CD14-positive monocyte (primary cell): ENCODE results near the gene MCOLN3. TPM values are rescaled to one million over a fixed set of nuclear protein-coding genes. Genes with fewer than 3 reads are reported as not detected.

ENCODE experiments used
- DNase-seq, 3 donors: peaks; one replicate each; pipeline ENCODE4 v3.0.0-alpha.2; 2011 to 2022
- H2AFZ ChIP-seq: 2 replicates; pipeline ENCODE4 v1.6.0; 2012; ENCODE audit warnings: mild to moderate bottlenecking, low read depth, low read length, inconsistent platforms; ENCODE audit not compliant: insufficient read depth, poor library complexity, severe bottlenecking
- H3K27ac ChIP-seq, 2 donors: 1 replicate in 1 of 2; 2 replicates in 1 of 2; pipeline ENCODE4 v1.5.1; 2012 to 2013; ENCODE audit warnings: low read length in 2 of 2, control low read depth in 1 of 2, inconsistent platforms in 1 of 2, low read depth in 1 of 2, mild to moderate bottlenecking in 1 of 2
- H3K27me3 ChIP-seq, 2 donors: one replicate each; pipeline versions ENCODE4 v1.6.0 to v1.6.1; 2011 to 2013; ENCODE audit warnings: low read length in 2 of 2; ENCODE audit not compliant: control insufficient read depth in 2 of 2, insufficient read depth in 2 of 2
- H3K36me3 ChIP-seq, 2 donors: replicated peaks in 1 of 2; 1 replicate in 1 of 2; 2 replicates in 1 of 2; pipeline versions ENCODE4 v1.5.1 to v1.6.1; 2012 to 2013; ENCODE audit warnings: low read length in 2 of 2, control low read depth in 1 of 2, inconsistent platforms in 1 of 2, mild to moderate bottlenecking in 1 of 2; ENCODE audit not compliant: insufficient read depth in 2 of 2, control insufficient read depth in 1 of 2
- H3K4me1 ChIP-seq, 2 donors: 1 replicate in 1 of 2; 2 replicates in 1 of 2; pipeline versions ENCODE4 v1.5.1 to v1.6.1; 2012 to 2013; ENCODE audit warnings: low read length in 2 of 2, control low read depth in 1 of 2, inconsistent platforms in 1 of 2, mild to moderate bottlenecking in 1 of 2, moderate library complexity in 1 of 2; ENCODE audit not compliant: insufficient read depth in 2 of 2, control insufficient read depth in 1 of 2
- H3K4me2 ChIP-seq: replicated peaks from 2 replicates; pipeline ENCODE3; 2012; ENCODE audit warnings: low read length, moderate library complexity, mild to moderate bottlenecking; ENCODE audit not compliant: poor library complexity, severe bottlenecking; ENCODE audit errors: extremely low read depth
- H3K4me3 ChIP-seq, 3 experiments: fragments of 200-600 bp in 1 of 3; sonication (generic) in 1 of 3; replicated peaks in 1 of 3; 1 replicate in 2 of 3; 2 replicates in 1 of 3; pipeline ENCODE4 v1.5.1; 2011 to 2013; ENCODE audit warnings: low read length in 3 of 3, mild to moderate bottlenecking in 3 of 3, control low read depth in 2 of 3, low read depth in 2 of 3, inconsistent platforms in 1 of 3, moderate library complexity in 1 of 3
- H3K79me2 ChIP-seq: 2 replicates; pipeline ENCODE4 v1.6.0; 2012; ENCODE audit warnings: mild to moderate bottlenecking, control low read depth, inconsistent platforms, low read length, moderate library complexity; ENCODE audit not compliant: insufficient read depth
- H3K9ac ChIP-seq: 2 replicates; pipeline ENCODE4 v1.6.0; 2017; ENCODE audit warnings: low read length, mild to moderate bottlenecking; ENCODE audit not compliant: insufficient read depth, poor library complexity, severe bottlenecking
- H3K9me3 ChIP-seq, 2 donors: replicated peaks in 1 of 2; 1 replicate in 1 of 2; 2 replicates in 1 of 2; pipeline versions ENCODE4 v1.5.1 to v1.6.1; 2012 to 2013; ENCODE audit warnings: low read length in 2 of 2, control low read depth in 1 of 2; ENCODE audit not compliant: control insufficient read depth in 1 of 2, insufficient read depth in 1 of 2
- H4K20me1 ChIP-seq: 2 replicates; pipeline ENCODE4 v1.6.0; 2012; ENCODE audit warnings: mild to moderate bottlenecking, low read length, control low read depth, moderate library complexity; ENCODE audit not compliant: insufficient read depth
- H3K27ac Mint-ChIP-seq, 7 donors: one replicate each; pipeline ENCODE4 v1.8.0; 2020; ENCODE audit warnings: mild to moderate bottlenecking in 7 of 7, mixed read lengths in 7 of 7, moderate library complexity in 6 of 7, inconsistent platforms in 2 of 7
- H3K27me3 Mint-ChIP-seq, 3 donors: one replicate each; pipeline ENCODE4 v1.8.0; 2021 to 2022; ENCODE audit warnings: low read depth in 3 of 3, mild to moderate bottlenecking in 3 of 3, mixed read lengths in 3 of 3, moderate library complexity in 3 of 3, inconsistent platforms in 1 of 3
- H3K36me3 Mint-ChIP-seq, 2 donors: one replicate each; pipeline ENCODE4 v1.8.0; 2020; ENCODE audit warnings: mixed read lengths in 2 of 2, inconsistent platforms in 1 of 2, mild to moderate bottlenecking in 1 of 2
- H3K4me1 Mint-ChIP-seq: one replicate; pipeline ENCODE4 v1.8.0; 2020; ENCODE audit warnings: mild to moderate bottlenecking, mixed read lengths
- H3K4me3 Mint-ChIP-seq, 2 donors: one replicate each; pipeline ENCODE4 v1.8.0; 2020; ENCODE audit warnings: mild to moderate bottlenecking in 2 of 2, mixed read lengths in 2 of 2, moderate library complexity in 1 of 2
- H3K9me3 Mint-ChIP-seq, 7 donors: one replicate each; pipeline ENCODE4 v1.8.0; 2020 to 2022; ENCODE audit warnings: mixed read lengths in 7 of 7, mild to moderate bottlenecking in 6 of 7, moderate library complexity in 6 of 7, inconsistent platforms in 2 of 7
- CTCF ChIP-seq: fragments of 200-600 bp; IDR thresholded peaks from one replicate; pipeline ENCODE4 v1.8.0; 2022; ENCODE audit warnings: antibody characterized with exemption, mild to moderate bottlenecking
- WGBS: methylation state at CpG from one replicate; pipeline ENCODE4 v1.1.5; 2013; ENCODE audit warnings: missing lambda C conversion rate; ENCODE audit not compliant: insufficient coverage; 5-methylcytosine and 5-hydroxymethylcytosine counted together
- intact Hi-C, 2 donors: fragments of 100-400 bp; cut with micrococcal nuclease; formaldehyde crosslinking; loops; one replicate each; pipeline versions ENCODE4 v1.15.0 to v1.15.1; 2023
- polyA plus RNA-seq, 3 donors: library from polyadenylated mRNA; depleted of rRNA in 1 of 3; unstranded in 2 of 3; stranded (reverse) in 1 of 3; fragments of 300-500 nt in 2 of 3; fragments of >200 nt in 1 of 3; fragmentation: Illumina TruSeq in 2 of 3; gene quantifications; 1 replicate in 2 of 3; 2 replicates in 1 of 3; pipeline ENCODE4 v1.2.3, GENCODE V29; 2012 to 2021

MCOLN3 gene
- polyA plus RNA-seq, 3 donors = 0.03 TPM; not detected in 2

- intact Hi-C loops = loop anchor here in 1 of 2 donors (5.0 to 10.0 kb wide), 2 partner anchors 111 to 196 kb away; partner anchors contain the start of gene C1orf52
- no peak for TF ChIP-seq CTCF
These were observed 10.0 kb upstream of the MCOLN3 start for GRCh38 chr1:85058311-85058710.

GRCh38 chr1:85054664-85055063 lies 6.4 kb upstream of the MCOLN3 start:
- Histone ChIP-seq H2AFZ (no peak overlapping the region), H3K27ac (no peak overlapping the region), H3K27me3 (peaks cover 19 to 22% of the 10 kb centered on the region in 2 donors), H4K20me1 (no peaks in the 10 kb centered on the region), H3K9me3 (peaks cover 0 to 6% of the 10 kb centered on the region in 2 donors), H3K4me2 (no peak overlapping the region), H3K36me3 (no peaks in the 10 kb centered on the region), H3K9ac (no peak overlapping the region), H3K79me2 (no peaks in the 10 kb centered on the region), H3K4me3 (no peak overlapping the region), H3K4me1 (peaks cover 3 to 10% of the 10 kb centered on the region in 2 donors)
- Mint-ChIP-seq H3K9me3 (peaks cover 0 to 3% (median 0%) of the 10 kb centered on the region in 7 donors), H3K4me3 (no peak overlapping the region), H3K4me1 (peaks cover 10% of the 10 kb centered on the region), H3K36me3 (no peaks in the 10 kb centered on the region), H3K27me3 (peaks cover 17 to 20% (median 18%) of the 10 kb centered on the region in 3 donors), H3K27ac (no peak overlapping the region)
- intact Hi-C loops = loop anchor here in 1 of 2 donors (5.0 to 10.0 kb wide), 2 partner anchors 107 to 200 kb away; partner anchors contain the start of gene C1orf52
- no peak for DNase-seq
- WGBS = no CpG with 5 or more reads among the region's 4 CpGs
- TF ChIP-seq CTCF = no peak

More at GRCh38 chr1:85058311-85058710, 10.0 kb upstream of the MCOLN3 start:
- H3K9me3 ChIP-seq = no peaks in the 10 kb centered on the region
- 25% methylated on average over 1 of the region's 1 CpG for WGBS
- H3K27me3 ChIP-seq = no peaks in the 10 kb centered on the region
- H3K36me3 Mint-ChIP-seq = no peaks in the 10 kb centered on the region
- H3K9me3 Mint-ChIP-seq = peaks cover 0 to 2% (median 0%) of the 10 kb centered on the region in 7 donors
- H3K36me3 ChIP-seq = no peaks in the 10 kb centered on the region
- H3K4me1 Mint-ChIP-seq = peaks cover 23% of the 10 kb centered on the region
- no peak overlapping the region for H3K4me3 Mint-ChIP-seq
- H3K27me3 Mint-ChIP-seq = peaks cover 0 to 6% (median 4%) of the 10 kb centered on the region in 3 donors
- H2AFZ ChIP-seq = no peak overlapping the region
- peaks cover 11 to 21% of the 10 kb centered on the region in 2 donors for H3K4me1 ChIP-seq
- H3K9ac ChIP-seq = no peak overlapping the region
- DNase-seq = peak; percentile 18 to 69 (median 33)
- H3K27ac ChIP-seq = no peak overlapping the region
- no peaks in the 10 kb centered on the region for H4K20me1 ChIP-seq
- no peak overlapping the region for H3K4me3 ChIP-seq
- H3K79me2 ChIP-seq = no peaks in the 10 kb centered on the region
- H3K4me2 ChIP-seq = no peak overlapping the region
- peak overlapping the region in 6 of 7 donors; percentile 11 to 76 (median 42) for H3K27ac Mint-ChIP-seq
